ENCODE data around the gene GDPGP1.

Gene GDPGP1

GRCh38 chr15:90205050-90205848 lies 28.8 kb upstream of the GDPGP1 start:
- DNase-seq: no peak

- peak; percentile 62 for DNase-seq
Measured at GRCh38 chr15:90205886-90206285, 28.1 kb upstream of the GDPGP1 start.

GRCh38 chr15:90207252-90207651 lies 26.8 kb upstream of the GDPGP1 start:
- DNase-seq: no peak

GRCh38 chr15:90208356-90208755 lies 25.7 kb upstream of the GDPGP1 start:
- DNase-seq: no peak

- DNase-seq: no peak
Measured at GRCh38 chr15:90209591-90209990, 24.4 kb upstream of the GDPGP1 start.

- DNase-seq: no peak
Measured at GRCh38 chr15:90210593-90210992, 23.4 kb upstream of the GDPGP1 start.

- no peak for DNase-seq
Measured at GRCh38 chr15:90211009-90211408, 23.0 kb upstream of the GDPGP1 start.

- DNase-seq: no peak
Measured at GRCh38 chr15:90211440-90212143, 22.4 kb upstream of the GDPGP1 start.

- DNase-seq: no peak
Measured at GRCh38 chr15:90212221-90213098, 21.5 kb upstream of the GDPGP1 start.

- peak; percentile 67 for DNase-seq
Measured at GRCh38 chr15:90213122-90213817, 20.7 kb upstream of the GDPGP1 start.

- no peak for DNase-seq
Measured at GRCh38 chr15:90213818-90214204, 20.2 kb upstream of the GDPGP1 start.

GRCh38 chr15:90214553-90215196 lies 19.3 kb upstream of the GDPGP1 start:
- no peak for DNase-seq

GRCh38 chr15:90217671-90218394 lies 16.2 kb upstream of the GDPGP1 start:
- no peak for DNase-seq

- peak; percentile 55 for DNase-seq
Measured at GRCh38 chr15:90219421-90220141, 14.4 kb upstream of the GDPGP1 start.

GRCh38 chr15:90221246-90221900 lies 12.6 kb upstream of the GDPGP1 start:
- DNase-seq: peak; percentile 76

- DNase-seq: no peak
Measured at GRCh38 chr15:90222547-90222946, 11.5 kb upstream of the GDPGP1 start.

GRCh38 chr15:90223441-90224165 lies 10.4 kb upstream of the GDPGP1 start:
- no peak for DNase-seq

GRCh38 chr15:90225047-90225446 lies 9.0 kb upstream of the GDPGP1 start:
- DNase-seq: no peak

- DNase-seq: no peak
Measured at GRCh38 chr15:90225504-90226234, 8.3 kb upstream of the GDPGP1 start.
